GM19372 (cell line): ENCODE results near the gene CDKL5.

Experiments
- ATAC-seq: cut with Tn5 transposase; IDR thresholded peaks from one replicate; pipeline ENCODE4 v1.9.1; 2021; ENCODE audit warnings: mild to moderate bottlenecking, low read depth, moderate library complexity; ENCODE audit not compliant: unreplicated experiment

The CDKL5 gene

GRCh38 chrX:18682979-18683387, 257.6 kb downstream of the CDKL5 start:
- no peak for ATAC-seq

GRCh38 chrX:18687856-18688495, 262.6 kb downstream of the CDKL5 start:
- ATAC-seq: no peak

GRCh38 chrX:18691431-18691830, 266.0 kb downstream of the CDKL5 start:
- no peak for ATAC-seq

- no peak for ATAC-seq
These were observed 267.1 kb downstream of the CDKL5 start for GRCh38 chrX:18692541-18692940.

GRCh38 chrX:18696653-18697052, 271.2 kb downstream of the CDKL5 start:
- ATAC-seq: no peak

GRCh38 chrX:18698737-18699650, 273.6 kb downstream of the CDKL5 start:
- ATAC-seq: no peak

- ATAC-seq: no peak
These were observed 276.4 kb downstream of the CDKL5 start for GRCh38 chrX:18701621-18702361.

- ATAC-seq: no peak
These were observed 277.2 kb downstream of the CDKL5 start for GRCh38 chrX:18702362-18703195.
